Osteoblast (primary cell): ENCODE measurements around the gene CLEC19A. TPM values are rescaled to one million over a fixed set of nuclear protein-coding genes. Genes with fewer than 3 reads are reported as not detected.

Experiments
- DNase-seq: peaks from one replicate; pipeline ENCODE4 v3.0.0; 2011; ENCODE audit warnings: low spot score, mixed read lengths; ENCODE audit not compliant: insufficient read length; ENCODE audit errors: missing footprints
- H2AFZ ChIP-seq: 2 replicates; pipeline ENCODE4 v1.6.0; 2011; ENCODE audit warnings: mild to moderate bottlenecking, low read length
- H3K27ac ChIP-seq: 2 replicates; pipeline ENCODE4 v1.5.1; 2011; ENCODE audit warnings: mild to moderate bottlenecking, low read depth, low read length, moderate library complexity
- H3K27me3 ChIP-seq: 2 replicates; pipeline ENCODE4 v1.6.0; 2012; ENCODE audit warnings: mild to moderate bottlenecking, control low read depth, inconsistent platforms, low read length, moderate library complexity; ENCODE audit not compliant: insufficient read depth
- H3K36me3 ChIP-seq: 2 replicates; pipeline ENCODE4 v1.5.1; 2011; ENCODE audit warnings: mild to moderate bottlenecking, low read length, control low read depth, moderate library complexity; ENCODE audit not compliant: insufficient read depth
- H3K4me1 ChIP-seq: 2 replicates; pipeline ENCODE4 v1.5.1; 2011; ENCODE audit warnings: mild to moderate bottlenecking, low read length, control low read depth, moderate library complexity; ENCODE audit not compliant: insufficient read depth
- H3K4me2 ChIP-seq: 2 replicates; pipeline ENCODE4 v1.6.0; 2011; ENCODE audit warnings: mild to moderate bottlenecking, low read length; ENCODE audit not compliant: insufficient read depth
- H3K4me3 ChIP-seq: fragments of 200-600 bp; sonication (generic); 3 replicates; pipeline ENCODE4 v1.5.1; 2012; ENCODE audit warnings: mild to moderate bottlenecking, low read length, inconsistent platforms; ENCODE audit not compliant: insufficient read depth
- H3K79me2 ChIP-seq: 2 replicates; pipeline ENCODE4 v1.6.0; 2012; ENCODE audit warnings: mild to moderate bottlenecking, low read length, control low read depth, inconsistent platforms; ENCODE audit not compliant: insufficient read depth
- H3K9me3 ChIP-seq: 2 replicates; pipeline ENCODE4 v1.5.1; 2011; ENCODE audit warnings: low read depth, low read length, control low read depth
- H4K20me1 ChIP-seq: 2 replicates; pipeline ENCODE4 v1.6.0; 2012; ENCODE audit warnings: mild to moderate bottlenecking, low read length, control low read depth; ENCODE audit not compliant: insufficient read depth
- total RNA-seq: library from RNA; depleted of rRNA; stranded (reverse); fragments of >200 nt; gene quantifications from 2 replicates; pipeline ENCODE4 v1.2.3, GENCODE V29; 2012
- TF ChIP-seq, protein P1 (sequence below): IDR thresholded peaks from 2 replicates; pipeline ENCODE4 v1.5.1; 2011; ENCODE audit warnings: mild to moderate bottlenecking, low read depth, low read length, moderate library complexity; ENCODE audit errors: extremely low read depth

CLEC19A gene
- total RNA-seq, 1 donor, result not detected

DNA sequence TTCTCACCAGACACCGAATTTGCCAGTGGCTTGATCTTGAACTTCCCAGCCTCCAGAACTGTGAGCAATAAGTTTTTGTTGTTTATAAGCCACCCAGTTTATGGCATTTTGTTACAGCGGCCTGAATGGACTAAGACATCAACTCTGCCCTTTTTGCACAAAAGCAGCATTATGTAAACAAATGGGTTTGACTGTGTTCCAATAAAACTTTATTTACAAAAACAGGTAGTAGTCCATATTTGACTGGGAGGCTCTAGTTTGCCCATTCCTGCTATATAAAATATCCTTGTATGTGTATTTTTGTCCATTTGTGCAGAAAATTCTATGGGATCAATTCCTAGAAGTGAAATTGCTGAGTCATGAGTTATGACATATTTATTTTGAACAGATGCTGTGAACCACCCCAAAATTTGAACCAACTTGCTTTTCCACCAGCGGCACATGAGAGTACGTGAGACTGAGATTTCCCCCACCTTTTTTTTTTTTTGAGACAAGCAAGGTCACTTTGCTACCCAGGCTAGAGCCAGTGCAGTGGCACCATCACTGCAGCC lies 21.3 kb upstream of the CLEC19A start:
- Histone ChIP-seq H3K4me1 (no peaks in the 10 kb centered on the region), H3K9me3 (no peaks in the 10 kb centered on the region), H3K4me2 (no peak overlapping the region), H4K20me1 (no peaks in the 10 kb centered on the region), H3K27me3 (no peaks in the 10 kb centered on the region), H3K79me2 (no peaks in the 10 kb centered on the region), H2AFZ (no peak overlapping the region), H3K4me3 (no peak overlapping the region), H3K36me3 (no peaks in the 10 kb centered on the region), H3K27ac (no peak overlapping the region)
- DNase-seq, result no peak
- TF ChIP-seq, protein P1, sequence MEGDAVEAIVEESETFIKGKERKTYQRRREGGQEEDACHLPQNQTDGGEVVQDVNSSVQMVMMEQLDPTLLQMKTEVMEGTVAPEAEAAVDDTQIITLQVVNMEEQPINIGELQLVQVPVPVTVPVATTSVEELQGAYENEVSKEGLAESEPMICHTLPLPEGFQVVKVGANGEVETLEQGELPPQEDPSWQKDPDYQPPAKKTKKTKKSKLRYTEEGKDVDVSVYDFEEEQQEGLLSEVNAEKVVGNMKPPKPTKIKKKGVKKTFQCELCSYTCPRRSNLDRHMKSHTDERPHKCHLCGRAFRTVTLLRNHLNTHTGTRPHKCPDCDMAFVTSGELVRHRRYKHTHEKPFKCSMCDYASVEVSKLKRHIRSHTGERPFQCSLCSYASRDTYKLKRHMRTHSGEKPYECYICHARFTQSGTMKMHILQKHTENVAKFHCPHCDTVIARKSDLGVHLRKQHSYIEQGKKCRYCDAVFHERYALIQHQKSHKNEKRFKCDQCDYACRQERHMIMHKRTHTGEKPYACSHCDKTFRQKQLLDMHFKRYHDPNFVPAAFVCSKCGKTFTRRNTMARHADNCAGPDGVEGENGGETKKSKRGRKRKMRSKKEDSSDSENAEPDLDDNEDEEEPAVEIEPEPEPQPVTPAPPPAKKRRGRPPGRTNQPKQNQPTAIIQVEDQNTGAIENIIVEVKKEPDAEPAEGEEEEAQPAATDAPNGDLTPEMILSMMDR, result no peak

DNA sequence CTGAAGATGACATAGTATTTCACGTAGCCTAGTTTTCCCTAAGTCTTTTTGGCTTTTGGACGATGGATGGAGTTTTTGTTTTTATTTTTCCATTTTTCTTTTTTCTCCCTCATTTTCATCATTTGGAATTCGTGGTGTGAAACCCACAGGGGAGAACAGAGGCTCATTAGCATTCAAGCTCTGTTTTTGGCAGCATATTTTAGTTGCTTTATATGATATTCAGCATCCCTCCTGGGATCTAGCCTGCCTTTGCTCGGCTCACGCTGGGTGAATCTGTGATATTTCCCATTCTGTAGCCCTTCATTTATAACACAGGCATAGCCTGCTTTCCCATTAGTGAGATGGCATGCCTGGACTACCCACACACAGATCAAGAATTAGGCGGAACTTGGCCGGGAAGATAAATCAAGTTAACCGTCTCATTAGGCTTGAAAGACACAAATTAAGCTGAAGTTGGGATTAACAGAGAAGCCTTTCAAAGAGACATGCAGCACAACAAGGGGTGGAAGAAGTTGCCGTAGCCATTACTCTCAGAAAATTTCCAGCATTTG lies 20.1 kb upstream of the CLEC19A start:
- Histone ChIP-seq H3K4me2 (no peak overlapping the region), H3K27me3 (no peaks in the 10 kb centered on the region), H3K9me3 (no peaks in the 10 kb centered on the region), H2AFZ (no peak overlapping the region), H3K36me3 (no peaks in the 10 kb centered on the region), H3K79me2 (no peaks in the 10 kb centered on the region), H3K27ac (no peak overlapping the region), H3K4me1 (no peaks in the 10 kb centered on the region), H3K4me3 (no peak overlapping the region), H4K20me1 (no peaks in the 10 kb centered on the region)
- TF ChIP-seq, protein P1, result no peak
- no peak for DNase-seq

DNA sequence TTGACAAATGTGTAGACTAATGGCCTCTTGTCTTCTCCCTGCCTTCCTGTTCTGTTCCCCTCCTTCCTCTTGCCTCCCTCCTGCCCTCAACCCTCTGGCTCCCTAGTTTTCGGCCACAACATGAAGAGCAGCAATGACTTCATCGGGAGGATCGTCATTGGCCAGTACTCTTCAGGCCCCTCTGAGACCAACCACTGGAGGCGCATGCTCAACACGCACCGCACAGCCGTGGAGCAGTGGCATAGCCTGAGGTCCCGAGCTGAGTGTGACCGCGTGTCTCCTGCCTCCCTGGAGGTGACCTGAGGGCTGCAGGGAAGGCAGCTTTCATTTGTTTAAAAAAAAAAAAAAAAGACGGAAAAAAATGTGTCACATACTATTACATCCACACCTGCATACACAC lies 18.8 kb upstream of the CLEC19A start:
- no peaks in the 10 kb centered on the region for H3K36me3 ChIP-seq
- no peak overlapping the region for H3K4me2 ChIP-seq
- H3K4me1 ChIP-seq, result no peaks in the 10 kb centered on the region
- no peaks in the 10 kb centered on the region for H3K9me3 ChIP-seq
- H4K20me1 ChIP-seq, result no peaks in the 10 kb centered on the region
- H3K27me3 ChIP-seq, result no peaks in the 10 kb centered on the region
- H3K4me3 ChIP-seq, result no peak overlapping the region
- DNase-seq, result no peak
- no peaks in the 10 kb centered on the region for H3K79me2 ChIP-seq
- TF ChIP-seq, protein P1, result no peak
- H3K27ac ChIP-seq, result no peak overlapping the region
- no peak overlapping the region for H2AFZ ChIP-seq

DNA sequence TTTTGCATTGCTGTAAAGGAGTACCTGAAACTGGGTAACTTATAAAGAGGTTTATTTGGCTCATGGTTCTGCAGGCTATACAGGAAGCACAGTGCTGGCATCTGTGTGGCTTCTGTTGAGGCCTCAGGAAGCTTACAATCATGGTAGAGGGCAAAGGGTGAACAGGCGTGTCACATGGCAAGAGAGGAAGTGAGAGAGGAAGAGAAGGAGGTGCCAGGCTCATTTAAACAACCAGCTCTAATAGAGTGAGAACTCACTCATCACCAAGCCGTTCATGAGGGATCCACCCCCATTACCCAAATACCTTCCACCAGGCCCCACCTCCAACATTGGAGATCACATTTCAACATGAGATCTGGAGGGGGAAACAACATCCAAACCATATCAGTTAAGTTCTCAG lies 16.4 kb upstream of the CLEC19A start:
- Histone ChIP-seq H3K79me2 (no peaks in the 10 kb centered on the region), H2AFZ (no peak overlapping the region), H3K4me1 (no peaks in the 10 kb centered on the region), H3K27me3 (no peaks in the 10 kb centered on the region), H4K20me1 (no peaks in the 10 kb centered on the region), H3K9me3 (no peaks in the 10 kb centered on the region), H3K4me3 (no peak overlapping the region), H3K36me3 (no peaks in the 10 kb centered on the region), H3K4me2 (no peak overlapping the region), H3K27ac (no peak overlapping the region)
- TF ChIP-seq, protein P1, result no peak
- DNase-seq, result no peak
